ENCODE measurements around the gene ATP10A.
"Not testable (repeated sequence)": the region's sequence is repeated elsewhere in the genome, so short reads cannot be mapped to it uniquely, and the experiment has no call there.

Gene ATP10A

GRCh38 chr15:25858952-25859760 lies 4.0 kb downstream of the ATP10A start:
- DNase-seq = no peak

- DNase-seq = not testable (repeated sequence)
Measured at GRCh38 chr15:25856059-25856458, 7.1 kb downstream of the ATP10A start.

- DNase-seq = no peak
Measured at GRCh38 chr15:25852661-25853524, 10.2 kb downstream of the ATP10A start.

GRCh38 chr15:25852027-25852426 lies 11.1 kb downstream of the ATP10A start:
- no peak for DNase-seq

- DNase-seq = no peak
Measured at GRCh38 chr15:25850154-25851111, 12.7 kb downstream of the ATP10A start.

GRCh38 chr15:25849157-25849921 lies 13.8 kb downstream of the ATP10A start:
- DNase-seq = no peak

- DNase-seq = no peak
Measured at GRCh38 chr15:25848784-25849156, 14.4 kb downstream of the ATP10A start.

- DNase-seq = no peak
Measured at GRCh38 chr15:25848325-25848724, 14.8 kb downstream of the ATP10A start.

- no peak for DNase-seq
Measured at GRCh38 chr15:25847051-25847450, 16.1 kb downstream of the ATP10A start.

GRCh38 chr15:25846377-25846776 lies 16.8 kb downstream of the ATP10A start:
- no peak for DNase-seq

- no peak for DNase-seq
Measured at GRCh38 chr15:25844981-25845680, 18.0 kb downstream of the ATP10A start.

GRCh38 chr15:25844542-25844941 lies 18.6 kb downstream of the ATP10A start:
- DNase-seq = no peak

- no peak for DNase-seq
Measured at GRCh38 chr15:25844076-25844475, 19.1 kb downstream of the ATP10A start.

- DNase-seq = no peak
Measured at GRCh38 chr15:25839638-25840156, 23.4 kb downstream of the ATP10A start.

GRCh38 chr15:25838871-25839195 lies 24.3 kb downstream of the ATP10A start:
- no peak for DNase-seq

GRCh38 chr15:25838191-25838870 lies 24.8 kb downstream of the ATP10A start:
- no peak for DNase-seq

- no peak for DNase-seq
Measured at GRCh38 chr15:25832158-25832557, 31.0 kb downstream of the ATP10A start.

GRCh38 chr15:25830844-25831451 lies 32.2 kb downstream of the ATP10A start:
- no peak for DNase-seq

- no peak for DNase-seq
Measured at GRCh38 chr15:25829073-25829472, 34.1 kb downstream of the ATP10A start.

GRCh38 chr15:25825207-25825606 lies 37.9 kb downstream of the ATP10A start:
- DNase-seq = no peak

All from 8988T (cell line).